ENCODE data around the gene BLOC1S3. TPM values are rescaled to one million over a fixed set of nuclear protein-coding genes. Genes with fewer than 3 reads are reported as not detected.

BLOC1S3 gene
- total and polyA plus RNA-seq, 2 of the 13 experiments (the other 11 are each of a cell fraction or from before 2014, with no cell fraction given): 4.3 to 4.8 TPM

DNA sequence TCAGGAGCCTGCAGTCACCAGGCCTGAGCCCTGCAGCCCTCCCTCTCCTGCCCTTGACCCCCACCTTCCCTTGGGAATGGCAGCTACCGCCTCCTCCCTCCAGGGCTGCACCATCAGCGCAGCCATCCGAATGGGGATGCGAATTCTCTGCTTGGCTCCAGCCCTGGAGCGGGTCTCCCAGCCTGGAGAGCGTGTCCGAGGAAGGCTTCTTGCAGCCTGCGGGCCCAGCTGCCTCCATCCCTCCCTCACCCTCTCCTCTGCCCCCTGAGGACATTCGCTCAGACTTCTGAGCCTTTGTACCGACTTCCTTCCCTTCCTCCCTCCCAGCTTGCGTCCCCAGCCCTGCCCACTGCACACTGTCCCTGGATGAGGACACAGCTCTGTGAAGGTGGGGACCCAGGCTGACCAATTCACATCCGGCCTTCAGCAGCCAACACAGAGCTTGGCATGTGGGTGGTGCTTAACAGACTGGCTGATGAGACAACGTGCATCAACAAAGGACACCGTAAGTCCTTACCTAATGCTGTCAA, 11.8 kb upstream of the BLOC1S3 start (continued):
- TF ChIP-seq, protein P1, sequence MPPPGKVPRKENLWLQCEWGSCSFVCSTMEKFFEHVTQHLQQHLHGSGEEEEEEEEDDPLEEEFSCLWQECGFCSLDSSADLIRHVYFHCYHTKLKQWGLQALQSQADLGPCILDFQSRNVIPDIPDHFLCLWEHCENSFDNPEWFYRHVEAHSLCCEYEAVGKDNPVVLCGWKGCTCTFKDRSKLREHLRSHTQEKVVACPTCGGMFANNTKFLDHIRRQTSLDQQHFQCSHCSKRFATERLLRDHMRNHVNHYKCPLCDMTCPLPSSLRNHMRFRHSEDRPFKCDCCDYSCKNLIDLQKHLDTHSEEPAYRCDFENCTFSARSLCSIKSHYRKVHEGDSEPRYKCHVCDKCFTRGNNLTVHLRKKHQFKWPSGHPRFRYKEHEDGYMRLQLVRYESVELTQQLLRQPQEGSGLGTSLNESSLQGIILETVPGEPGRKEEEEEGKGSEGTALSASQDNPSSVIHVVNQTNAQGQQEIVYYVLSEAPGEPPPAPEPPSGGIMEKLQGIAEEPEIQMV (CRISPR knock-in tag; IDR thresholded peaks at IDR 0.05; ENCODE audit: low read depth): no peak
- TF ChIP-seq HOXA5 (CRISPR knock-in tag; IDR thresholded peaks at IDR 0.05) (no peak), FOXA3 (CRISPR knock-in tag; IDR thresholded peaks at IDR 0.05) (peak; percentile 41; the same call in 1 of the 2 replicates), KLF13 (CRISPR knock-in tag; IDR thresholded peaks at IDR 0.05) (no peak), RAD51 (IDR thresholded peaks at IDR 0.05; ENCODE audit: borderline replicate concordance) (no peak), GATAD2A (CRISPR knock-in tag; IDR thresholded peaks at IDR 0.05) (peak; percentile 44), HMG20A (CRISPR knock-in tag; IDR thresholded peaks at IDR 0.05; ENCODE audit: borderline replicate concordance) (no peak), TAF1 (CRISPR knock-in tag; IDR thresholded peaks at IDR 0.05) (0 out of 2 replicates have a peak, but pooled peaks have one; percentile 16), ETV5 (CRISPR knock-in tag; IDR thresholded peaks at IDR 0.05; ENCODE audit: borderline replicate concordance) (peak; percentile 92), ZNF343 (CRISPR knock-in tag; IDR thresholded peaks at IDR 0.05) (no peak), SNAPC2 (CRISPR knock-in tag; IDR thresholded peaks at IDR 0.05) (no peak), ELF1 (CRISPR knock-in tag; IDR thresholded peaks at IDR 0.05) (no peak), ZFAT (CRISPR knock-in tag; conservative IDR thresholded peaks at IDR 0.05) (no peak), ZNF274 (CRISPR knock-in tag; IDR thresholded peaks at IDR 0.05) (no peak), IRX3 (CRISPR knock-in tag; IDR thresholded peaks at IDR 0.05; ENCODE audit: borderline replicate concordance, low read depth) (no peak), SPEN (CRISPR knock-in tag; IDR thresholded peaks at IDR 0.05; ENCODE audit: low read depth) (peak; percentile 28; the same call in 1 of the 2 replicates), ZSCAN21 (CRISPR knock-in tag; IDR thresholded peaks at IDR 0.05; ENCODE audit: borderline replicate concordance) (no peak), ZNF792 (CRISPR knock-in tag; IDR thresholded peaks at IDR 0.05) (peak; percentile 18; the same call in 1 of the 2 replicates), ZNF20 (CRISPR knock-in tag; IDR thresholded peaks at IDR 0.05) (no peak)
- TF ChIP-seq, protein P2, sequence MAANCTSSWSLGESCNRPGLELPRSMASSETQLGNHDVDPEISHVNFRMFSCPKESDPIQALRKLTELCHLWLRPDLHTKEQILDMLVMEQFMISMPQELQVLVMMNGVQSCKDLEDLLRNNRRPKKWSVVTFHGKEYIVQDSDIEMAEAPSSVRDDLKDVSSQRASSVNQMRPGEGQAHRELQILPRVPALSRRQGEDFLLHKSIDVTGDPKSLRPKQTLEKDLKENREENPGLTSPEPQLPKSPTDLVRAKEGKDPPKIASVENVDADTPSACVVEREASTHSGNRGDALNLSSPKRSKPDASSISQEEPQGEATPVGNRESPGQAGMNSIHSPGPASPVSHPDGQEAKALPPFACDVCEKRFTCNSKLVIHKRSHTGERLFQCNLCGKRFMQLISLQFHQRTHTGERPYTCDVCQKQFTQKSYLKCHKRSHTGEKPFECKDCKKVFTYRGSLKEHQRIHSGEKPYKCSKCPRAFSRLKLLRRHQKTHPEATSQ (CRISPR knock-in tag; IDR thresholded peaks at IDR 0.05; ENCODE audit: borderline replicate concordance): no peak
- TF ChIP-seq, protein P3, sequence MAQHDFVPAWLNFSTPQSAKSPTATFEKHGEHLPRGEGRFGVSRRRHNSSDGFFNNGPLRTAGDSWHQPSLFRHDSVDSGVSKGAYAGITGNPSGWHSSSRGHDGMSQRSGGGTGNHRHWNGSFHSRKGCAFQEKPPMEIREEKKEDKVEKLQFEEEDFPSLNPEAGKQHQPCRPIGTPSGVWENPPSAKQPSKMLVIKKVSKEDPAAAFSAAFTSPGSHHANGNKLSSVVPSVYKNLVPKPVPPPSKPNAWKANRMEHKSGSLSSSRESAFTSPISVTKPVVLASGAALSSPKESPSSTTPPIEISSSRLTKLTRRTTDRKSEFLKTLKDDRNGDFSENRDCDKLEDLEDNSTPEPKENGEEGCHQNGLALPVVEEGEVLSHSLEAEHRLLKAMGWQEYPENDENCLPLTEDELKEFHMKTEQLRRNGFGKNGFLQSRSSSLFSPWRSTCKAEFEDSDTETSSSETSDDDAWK (CRISPR knock-in tag; IDR thresholded peaks at IDR 0.05): no peak
- TF ChIP-seq, protein P4, sequence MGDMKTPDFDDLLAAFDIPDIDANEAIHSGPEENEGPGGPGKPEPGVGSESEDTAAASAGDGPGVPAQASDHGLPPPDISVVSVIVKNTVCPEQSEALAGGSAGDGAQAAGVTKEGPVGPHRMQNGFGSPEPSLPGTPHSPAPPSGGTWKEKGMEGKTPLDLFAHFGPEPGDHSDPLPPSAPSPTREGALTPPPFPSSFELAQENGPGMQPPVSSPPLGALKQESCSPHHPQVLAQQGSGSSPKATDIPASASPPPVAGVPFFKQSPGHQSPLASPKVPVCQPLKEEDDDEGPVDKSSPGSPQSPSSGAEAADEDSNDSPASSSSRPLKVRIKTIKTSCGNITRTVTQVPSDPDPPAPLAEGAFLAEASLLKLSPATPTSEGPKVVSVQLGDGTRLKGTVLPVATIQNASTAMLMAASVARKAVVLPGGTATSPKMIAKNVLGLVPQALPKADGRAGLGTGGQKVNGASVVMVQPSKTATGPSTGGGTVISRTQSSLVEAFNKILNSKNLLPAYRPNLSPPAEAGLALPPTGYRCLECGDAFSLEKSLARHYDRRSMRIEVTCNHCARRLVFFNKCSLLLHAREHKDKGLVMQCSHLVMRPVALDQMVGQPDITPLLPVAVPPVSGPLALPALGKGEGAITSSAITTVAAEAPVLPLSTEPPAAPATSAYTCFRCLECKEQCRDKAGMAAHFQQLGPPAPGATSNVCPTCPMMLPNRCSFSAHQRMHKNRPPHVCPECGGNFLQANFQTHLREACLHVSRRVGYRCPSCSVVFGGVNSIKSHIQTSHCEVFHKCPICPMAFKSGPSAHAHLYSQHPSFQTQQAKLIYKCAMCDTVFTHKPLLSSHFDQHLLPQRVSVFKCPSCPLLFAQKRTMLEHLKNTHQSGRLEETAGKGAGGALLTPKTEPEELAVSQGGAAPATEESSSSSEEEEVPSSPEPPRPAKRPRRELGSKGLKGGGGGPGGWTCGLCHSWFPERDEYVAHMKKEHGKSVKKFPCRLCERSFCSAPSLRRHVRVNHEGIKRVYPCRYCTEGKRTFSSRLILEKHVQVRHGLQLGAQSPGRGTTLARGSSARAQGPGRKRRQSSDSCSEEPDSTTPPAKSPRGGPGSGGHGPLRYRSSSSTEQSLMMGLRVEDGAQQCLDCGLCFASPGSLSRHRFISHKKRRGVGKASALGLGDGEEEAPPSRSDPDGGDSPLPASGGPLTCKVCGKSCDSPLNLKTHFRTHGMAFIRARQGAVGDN (CRISPR knock-in tag; IDR thresholded peaks at IDR 0.05): peak; percentile 70

All from HepG2 (cell line).